Mucosa of rectum (tissue), 2 donors: ENCODE data around the gene PRSS1.
"Not testable (repeated sequence)": the region's sequence is repeated elsewhere in the genome, so short reads cannot be mapped to it uniquely, and the experiment has no call there.

Experiments
- H3K27ac ChIP-seq, 2 donors: one replicate each; pipeline ENCODE4 v1.7.0; 2013; ENCODE audit warnings: inconsistent platforms in 2 of 2, low read depth in 2 of 2, low read length in 2 of 2
- H3K27me3 ChIP-seq, 2 donors: one replicate each; pipeline ENCODE4 v1.7.0; 2013; ENCODE audit warnings: low read length in 2 of 2; ENCODE audit not compliant: control insufficient read depth in 2 of 2, insufficient read depth in 2 of 2
- H3K36me3 ChIP-seq, 2 donors: one replicate each; pipeline ENCODE4 v1.7.0; 2013; ENCODE audit warnings: low read length in 2 of 2; ENCODE audit not compliant: control insufficient read depth in 2 of 2, insufficient read depth in 2 of 2
- H3K4me1 ChIP-seq, 2 donors: one replicate each; pipeline ENCODE4 v1.7.0; 2013; ENCODE audit warnings: low read length in 2 of 2, mild to moderate bottlenecking in 1 of 2; ENCODE audit not compliant: control insufficient read depth in 2 of 2, insufficient read depth in 2 of 2
- H3K4me3 ChIP-seq, 2 donors: one replicate each; pipeline ENCODE4 v1.7.0; 2013; ENCODE audit warnings: low read length in 2 of 2
- H3K9ac ChIP-seq, 2 donors: one replicate each; pipeline ENCODE4 v1.7.0; 2013; ENCODE audit warnings: low read length in 2 of 2, low read depth in 1 of 2, mild to moderate bottlenecking in 1 of 2
- H3K9me3 ChIP-seq, 2 donors: one replicate each; pipeline ENCODE4 v1.7.0; 2013; ENCODE audit warnings: low read length in 2 of 2; ENCODE audit not compliant: control insufficient read depth in 2 of 2
- donor health status: healthy.
- donor health status: Normal muscosa, but diverticular disease.

PRSS1 gene

GRCh38 chr7:142749218-142749993 is at the start of gene PRSS1:
Gene PRSS1 (plus strand): TSS chr7:142749472. CDS start chr7:142749485, 13 bp downstream.
- no peaks in the 10 kb centered on the region for H3K9me3 ChIP-seq
- H3K4me3 ChIP-seq: no peak within 1 kb of the TSS
- H3K36me3 ChIP-seq: no peaks in the 10 kb centered on the region
- H3K27me3 ChIP-seq: no peaks in the 10 kb centered on the region
- H3K4me1 ChIP-seq: no peaks in the 10 kb centered on the region
- H3K27ac ChIP-seq: no peak within 1 kb of the TSS
- H3K9ac ChIP-seq: no peak within 1 kb of the TSS

- not testable (repeated sequence) for H3K4me1 ChIP-seq, H3K27ac ChIP-seq, H3K9ac ChIP-seq, H3K27me3 ChIP-seq, H3K36me3 ChIP-seq, H3K9me3 ChIP-seq, H3K4me3 ChIP-seq
Observed at GRCh38 chr7:142700935-142701334, 48.3 kb upstream of the PRSS1 start.

- Histone ChIP-seq H3K36me3 (no peaks in the 10 kb centered on the region), H3K4me1 (no peaks in the 10 kb centered on the region), H3K4me3 (no peak overlapping the region), H3K27me3 (no peaks in the 10 kb centered on the region), H3K9me3 (no peaks in the 10 kb centered on the region), H3K9ac (no peak overlapping the region), H3K27ac (no peak overlapping the region)
Observed at GRCh38 chr7:142703655-142704305, 45.5 kb upstream of the PRSS1 start.

- not testable (repeated sequence) for H3K9me3 ChIP-seq, H3K4me1 ChIP-seq, H3K27me3 ChIP-seq, H3K36me3 ChIP-seq, H3K4me3 ChIP-seq, H3K9ac ChIP-seq, H3K27ac ChIP-seq
Observed at GRCh38 chr7:142708726-142709125, 40.5 kb upstream of the PRSS1 start.

GRCh38 chr7:142709921-142710320 is 39.4 kb upstream of the PRSS1 start:
- Histone ChIP-seq H3K4me1 (no peaks in the 10 kb centered on the region), H3K9ac (no peak overlapping the region), H3K27me3 (no peaks in the 10 kb centered on the region), H3K27ac (no peak overlapping the region), H3K4me3 (no peak overlapping the region), H3K36me3 (no peaks in the 10 kb centered on the region), H3K9me3 (no peaks in the 10 kb centered on the region)

GRCh38 chr7:142711196-142711595 is 38.1 kb upstream of the PRSS1 start:
- Histone ChIP-seq H3K27me3 (no peaks in the 10 kb centered on the region), H3K4me1 (no peaks in the 10 kb centered on the region), H3K27ac (no peak overlapping the region), H3K36me3 (no peaks in the 10 kb centered on the region), H3K9me3 (no peaks in the 10 kb centered on the region), H3K9ac (no peak overlapping the region), H3K4me3 (no peak overlapping the region)

- Histone ChIP-seq H3K4me3 (peak overlapping the region in 1 of 2 donors; percentile 8), H3K4me1 (no peaks in the 10 kb centered on the region), H3K36me3 (no peaks in the 10 kb centered on the region), H3K27ac (no peak overlapping the region), H3K9ac (no peak overlapping the region), H3K27me3 (no peaks in the 10 kb centered on the region), H3K9me3 (no peaks in the 10 kb centered on the region)
Observed at GRCh38 chr7:142711746-142712616, 37.3 kb upstream of the PRSS1 start.

- Histone ChIP-seq H3K27me3 (no peaks in the 10 kb centered on the region), H3K27ac (no peak overlapping the region), H3K9ac (no peak overlapping the region), H3K36me3 (no peaks in the 10 kb centered on the region), H3K9me3 (no peaks in the 10 kb centered on the region), H3K4me3 (no peak overlapping the region), H3K4me1 (no peaks in the 10 kb centered on the region)
Observed at GRCh38 chr7:142712617-142712957, 36.7 kb upstream of the PRSS1 start.

- Histone ChIP-seq H3K4me1 (no peaks in the 10 kb centered on the region), H3K27ac (no peak overlapping the region), H3K9ac (no peak overlapping the region), H3K27me3 (no peaks in the 10 kb centered on the region), H3K36me3 (no peaks in the 10 kb centered on the region), H3K9me3 (no peaks in the 10 kb centered on the region), H3K4me3 (no peak overlapping the region)
Observed at GRCh38 chr7:142714375-142714774, 34.9 kb upstream of the PRSS1 start.

- H3K36me3 ChIP-seq: no peaks in the 10 kb centered on the region
- no peak overlapping the region for H3K4me3 ChIP-seq
- H3K27ac ChIP-seq: no peak overlapping the region
Observed at GRCh38 chr7:142716596-142716995, 32.7 kb upstream of the PRSS1 start.

More at GRCh38 chr7:142716596-142716995, 32.7 kb upstream of the PRSS1 start:
- Histone ChIP-seq H3K9me3 (no peaks in the 10 kb centered on the region), H3K9ac (no peak overlapping the region), H3K4me1 (no peaks in the 10 kb centered on the region), H3K27me3 (no peaks in the 10 kb centered on the region)
